ENCODE measurements around the gene UTP14C.
"Not testable (repeated sequence)": the region's sequence is repeated elsewhere in the genome, so short reads cannot be mapped to it uniquely, and the experiment has no call there.

UTP14C gene

GRCh38 chr13:52024481-52024880, at the start of gene UTP14C:
UTP14C (plus strand) TSS chr13:52024691; CDS start chr13:52028805, 4,114 bp downstream.
- FAIRE-seq: no peak

GRCh38 chr13:51976423-51976822, 48.1 kb upstream of the UTP14C start:
- FAIRE-seq: no peak

GRCh38 chr13:51976890-51977289, 47.6 kb upstream of the UTP14C start:
- no peak for FAIRE-seq

- no peak for FAIRE-seq
Observed at GRCh38 chr13:51977625-51978024, 46.9 kb upstream of the UTP14C start.

GRCh38 chr13:51978796-51979556, 45.5 kb upstream of the UTP14C start:
- FAIRE-seq: no peak

GRCh38 chr13:51980908-51981307, 43.6 kb upstream of the UTP14C start:
- no peak for FAIRE-seq

GRCh38 chr13:51981355-51981754, 43.1 kb upstream of the UTP14C start:
- FAIRE-seq: no peak

- FAIRE-seq: not testable (repeated sequence)
Observed at GRCh38 chr13:51983292-51983691, 41.2 kb upstream of the UTP14C start.

GRCh38 chr13:51984904-51985303, 39.6 kb upstream of the UTP14C start:
- not testable (repeated sequence) for FAIRE-seq

GRCh38 chr13:51988988-51989618, 35.4 kb upstream of the UTP14C start:
- no peak for FAIRE-seq

GRCh38 chr13:51993713-51994112, 30.8 kb upstream of the UTP14C start:
- no peak for FAIRE-seq

GRCh38 chr13:51995677-51996551, 28.6 kb upstream of the UTP14C start:
- no peak for FAIRE-seq

GRCh38 chr13:51996641-51997040, 27.9 kb upstream of the UTP14C start:
- no peak for FAIRE-seq

- FAIRE-seq: no peak
Observed at GRCh38 chr13:51997186-51997585, 27.3 kb upstream of the UTP14C start.

GRCh38 chr13:51997641-51998330, 26.7 kb upstream of the UTP14C start:
- FAIRE-seq: no peak

GRCh38 chr13:51998723-51999509, 25.6 kb upstream of the UTP14C start:
- no peak for FAIRE-seq

- FAIRE-seq: no peak
Observed at GRCh38 chr13:51999510-51999911, 25.0 kb upstream of the UTP14C start.

GRCh38 chr13:51999921-52000320, 24.6 kb upstream of the UTP14C start:
- FAIRE-seq: no peak

- FAIRE-seq: peak; percentile 61
Observed at GRCh38 chr13:52001120-52001731, 23.3 kb upstream of the UTP14C start.

- no peak for FAIRE-seq
Observed at GRCh38 chr13:52002361-52002760, 22.1 kb upstream of the UTP14C start.

- no peak for FAIRE-seq
Observed at GRCh38 chr13:52003541-52003940, 20.9 kb upstream of the UTP14C start.

Measured in TTC549 (cell line).